Epithelial cell of proximal tubule (primary cell): Measurements from ENCODE around the gene HOGA1. TPM values are rescaled to one million over a fixed set of nuclear protein-coding genes. Genes with fewer than 3 reads are reported as not detected.
"Not testable (repeated sequence)": the region's sequence is repeated elsewhere in the genome, so short reads cannot be mapped to it uniquely, and the experiment has no call there.

Experiments
- DNase-seq: peaks from one replicate; pipeline ENCODE4 v3.0.0-alpha.2; 2011; ENCODE audit warnings: low read depth
- H3K4me3 ChIP-seq: 2 replicates; pipeline ENCODE4 v1.5.1; 2011; ENCODE audit warnings: low read depth, mild to moderate bottlenecking, low read length
- total RNA-seq: library from RNA; depleted of rRNA; stranded (reverse); fragments of >200 nt; gene quantifications from 2 replicates; pipeline ENCODE4 v1.2.3, GENCODE V29; 2015
- TF ChIP-seq, protein P1 (sequence below): conservative IDR thresholded peaks from 2 replicates; pipeline ENCODE4 v1.5.1; 2012; ENCODE audit warnings: low read depth, mild to moderate bottlenecking, low read length

Gene HOGA1
- total RNA-seq, 1 donor from 2014 or later: 10.8 TPM

- TF ChIP-seq, protein P1, sequence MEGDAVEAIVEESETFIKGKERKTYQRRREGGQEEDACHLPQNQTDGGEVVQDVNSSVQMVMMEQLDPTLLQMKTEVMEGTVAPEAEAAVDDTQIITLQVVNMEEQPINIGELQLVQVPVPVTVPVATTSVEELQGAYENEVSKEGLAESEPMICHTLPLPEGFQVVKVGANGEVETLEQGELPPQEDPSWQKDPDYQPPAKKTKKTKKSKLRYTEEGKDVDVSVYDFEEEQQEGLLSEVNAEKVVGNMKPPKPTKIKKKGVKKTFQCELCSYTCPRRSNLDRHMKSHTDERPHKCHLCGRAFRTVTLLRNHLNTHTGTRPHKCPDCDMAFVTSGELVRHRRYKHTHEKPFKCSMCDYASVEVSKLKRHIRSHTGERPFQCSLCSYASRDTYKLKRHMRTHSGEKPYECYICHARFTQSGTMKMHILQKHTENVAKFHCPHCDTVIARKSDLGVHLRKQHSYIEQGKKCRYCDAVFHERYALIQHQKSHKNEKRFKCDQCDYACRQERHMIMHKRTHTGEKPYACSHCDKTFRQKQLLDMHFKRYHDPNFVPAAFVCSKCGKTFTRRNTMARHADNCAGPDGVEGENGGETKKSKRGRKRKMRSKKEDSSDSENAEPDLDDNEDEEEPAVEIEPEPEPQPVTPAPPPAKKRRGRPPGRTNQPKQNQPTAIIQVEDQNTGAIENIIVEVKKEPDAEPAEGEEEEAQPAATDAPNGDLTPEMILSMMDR: no peak
- no peak overlapping the region for H3K4me3 ChIP-seq
- DNase-seq: peak; percentile 63
These were observed 64.6 kb downstream of the HOGA1 start for GRCh38 chr10:97648562-97649404.

GRCh38 chr10:97649405-97649750 lies 65.2 kb downstream of the HOGA1 start:
- not testable (repeated sequence) for H3K4me3 ChIP-seq, DNase-seq

- H3K4me3 ChIP-seq: no peak overlapping the region
- no peak for DNase-seq
- TF ChIP-seq, protein P1: no peak
These were observed 66.5 kb downstream of the HOGA1 start for GRCh38 chr10:97650726-97651125.

DNA sequence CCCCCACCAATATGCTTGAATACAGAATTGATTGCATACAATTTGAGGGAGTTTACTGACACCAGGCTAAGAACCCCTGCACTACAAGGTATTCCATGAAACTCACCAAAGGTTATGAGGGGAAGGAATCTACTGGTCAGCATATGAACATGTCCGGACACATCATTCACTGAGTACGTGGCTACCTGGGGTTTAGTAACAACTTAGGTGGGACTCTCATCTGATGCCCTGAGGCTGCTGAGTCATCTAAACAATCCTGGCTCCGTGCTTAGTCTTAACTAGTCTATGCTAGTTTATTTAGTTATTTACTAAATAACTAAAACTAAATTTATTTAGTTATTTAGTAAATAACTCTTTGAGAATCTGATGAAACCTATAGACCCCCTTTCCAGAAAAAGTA lies 67.6 kb downstream of the HOGA1 start:
- DNase-seq: no peak
- TF ChIP-seq, protein P1: no peak
- H3K4me3 ChIP-seq: no peak overlapping the region

DNA sequence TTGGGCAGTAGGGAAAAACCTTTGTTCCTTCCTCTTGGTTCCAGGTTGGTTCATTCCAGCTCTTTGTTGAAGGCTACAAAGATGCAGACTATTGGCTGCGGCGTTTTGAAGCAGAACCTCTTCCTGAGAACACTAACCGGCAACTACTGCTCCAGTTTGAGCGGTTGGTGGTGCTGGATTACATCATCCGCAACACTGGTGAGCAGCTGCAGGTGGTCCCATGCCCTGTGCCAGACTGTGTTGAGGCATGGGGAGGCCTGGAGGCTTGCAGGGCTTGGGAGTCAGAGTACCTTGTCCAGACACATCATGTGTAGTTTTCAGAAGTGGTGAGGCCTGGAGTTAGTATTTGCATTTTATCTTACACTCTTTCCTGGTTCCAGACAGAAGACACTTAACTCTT lies 72.6 kb downstream of the HOGA1 start:
- no peak overlapping the region for H3K4me3 ChIP-seq
- DNase-seq: no peak
- TF ChIP-seq, protein P1: no peak

GRCh38 chr10:97659589-97659988 lies 75.4 kb downstream of the HOGA1 start:
- no peak for DNase-seq
- TF ChIP-seq, protein P1: no peak
- H3K4me3 ChIP-seq: no peak overlapping the region

Other genes with a start within 250 kb of the HOGA1 start
- gene FRAT2, start 249.7 kb upstream of the HOGA1 start, total RNA-seq: 6.3 and 11.4 TPM in 2 replicates
- gene RRP12, start 183.0 kb upstream of the HOGA1 start, total RNA-seq: 23.5 and 46.3 TPM in 2 replicates
- gene PGAM1, start 158.2 kb upstream of the HOGA1 start, total RNA-seq: 629 and 772 TPM in 2 replicates
- 34.2 and 65.3 TPM in 2 replicates for gene EXOSC1, start 138.4 kb upstream of the HOGA1 start, total RNA-seq
- gene ZDHHC16, start 138.2 kb upstream of the HOGA1 start, total RNA-seq: 44.7 and 78.0 TPM in 2 replicates
- 103 and 108 TPM in 2 replicates for gene MMS19, start 86.0 kb upstream of the HOGA1 start, total RNA-seq
- gene UBTD1, start 85.5 kb upstream of the HOGA1 start, total RNA-seq: 21.6 and 23.6 TPM in 2 replicates
- 3.3 and 6.8 TPM in 2 replicates for gene ANKRD2, start 11.6 kb upstream of the HOGA1 start, total RNA-seq
- gene C10orf62, start 5.3 kb downstream of the HOGA1 start, total RNA-seq: 0.12 TPM in 1 of 2 replicates, not detected in the other
- gene MORN4, start 49.1 kb downstream of the HOGA1 start, total RNA-seq: 3.6 and 5.7 TPM in 2 replicates
- gene PI4K2A, start 56.3 kb downstream of the HOGA1 start, total RNA-seq: 14.0 and 28.6 TPM in 2 replicates
- 6.5 and 12.0 TPM in 2 replicates for gene AVPI1, start 102.9 kb downstream of the HOGA1 start, total RNA-seq
- gene MARVELD1, start 129.3 kb downstream of the HOGA1 start, total RNA-seq: 21.2 and 30.5 TPM in 2 replicates
- 13.5 and 23.6 TPM in 2 replicates for gene ZFYVE27, start 152.7 kb downstream of the HOGA1 start, total RNA-seq
- not detected in 2 replicates for gene SFRP5, start 187.6 kb downstream of the HOGA1 start, total RNA-seq